ENCODE data around the gene KLF7.

DNA sequence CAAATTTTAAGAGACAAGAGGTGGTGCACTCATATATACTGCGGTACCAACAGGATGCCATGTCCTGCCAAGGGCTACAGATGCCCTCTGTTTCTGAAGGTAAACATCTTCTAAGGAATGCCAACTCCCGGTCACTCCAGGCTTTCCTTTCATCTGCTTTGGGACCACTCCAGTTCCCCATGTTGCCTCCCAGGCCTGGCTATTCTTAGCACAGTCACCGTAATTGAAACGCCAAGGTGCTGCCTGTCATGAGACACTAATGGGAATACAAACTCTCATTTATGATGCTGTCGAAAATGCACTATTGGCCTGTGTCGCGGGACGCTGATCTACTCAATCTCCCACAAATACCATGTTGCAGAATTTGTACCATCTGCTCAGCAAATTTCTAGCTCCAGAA lies 79.6 kb downstream of the KLF7 start:
- TF ChIP-seq POLR2A (IDR thresholded peaks at IDR 0.05; ENCODE audit: low read depth, low read length) (no peak), POLR2AphosphoS5 (IDR thresholded peaks at IDR 0.05; ENCODE audit: low read depth, low read length) (no peak), POU2F2 (IDR thresholded peaks at IDR 0.05; ENCODE audit: low read depth, low read length) (no peak)

All from GM12891 (cell line).